NCI-H460 (cell line): ENCODE data around the gene CLEC14A. TPM values are rescaled to one million over a fixed set of nuclear protein-coding genes. Genes with fewer than 3 reads are reported as not detected.

Experiments
- DNase-seq: peaks from one replicate; pipeline ENCODE4 v3.0.0-alpha.2; 2016; ENCODE audit warnings: low read depth; ENCODE audit errors: extremely low read depth
- polyA plus RNA-seq: library from polyadenylated mRNA; depleted of rRNA; stranded (reverse); fragments of >200 nt; gene quantifications from 2 replicates; pipeline ENCODE4 v1.2.3, GENCODE V29; 2014; cell fraction: nucleus; rRNA removed
- total RNA-seq: library from RNA; depleted of rRNA; stranded (reverse); fragments of >200 nt; shearing (Covaris generic); gene quantifications from 2 replicates; pipeline ENCODE4 v1.2.3, GENCODE V29; 2014; rRNA removed

Gene CLEC14A, protein sequence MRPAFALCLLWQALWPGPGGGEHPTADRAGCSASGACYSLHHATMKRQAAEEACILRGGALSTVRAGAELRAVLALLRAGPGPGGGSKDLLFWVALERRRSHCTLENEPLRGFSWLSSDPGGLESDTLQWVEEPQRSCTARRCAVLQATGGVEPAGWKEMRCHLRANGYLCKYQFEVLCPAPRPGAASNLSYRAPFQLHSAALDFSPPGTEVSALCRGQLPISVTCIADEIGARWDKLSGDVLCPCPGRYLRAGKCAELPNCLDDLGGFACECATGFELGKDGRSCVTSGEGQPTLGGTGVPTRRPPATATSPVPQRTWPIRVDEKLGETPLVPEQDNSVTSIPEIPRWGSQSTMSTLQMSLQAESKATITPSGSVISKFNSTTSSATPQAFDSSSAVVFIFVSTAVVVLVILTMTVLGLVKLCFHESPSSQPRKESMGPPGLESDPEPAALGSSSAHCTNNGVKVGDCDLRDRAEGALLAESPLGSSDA
- total RNA-seq, result not detected in 2 replicates
- not detected in 2 replicates for polyA plus RNA-seq

DNA sequence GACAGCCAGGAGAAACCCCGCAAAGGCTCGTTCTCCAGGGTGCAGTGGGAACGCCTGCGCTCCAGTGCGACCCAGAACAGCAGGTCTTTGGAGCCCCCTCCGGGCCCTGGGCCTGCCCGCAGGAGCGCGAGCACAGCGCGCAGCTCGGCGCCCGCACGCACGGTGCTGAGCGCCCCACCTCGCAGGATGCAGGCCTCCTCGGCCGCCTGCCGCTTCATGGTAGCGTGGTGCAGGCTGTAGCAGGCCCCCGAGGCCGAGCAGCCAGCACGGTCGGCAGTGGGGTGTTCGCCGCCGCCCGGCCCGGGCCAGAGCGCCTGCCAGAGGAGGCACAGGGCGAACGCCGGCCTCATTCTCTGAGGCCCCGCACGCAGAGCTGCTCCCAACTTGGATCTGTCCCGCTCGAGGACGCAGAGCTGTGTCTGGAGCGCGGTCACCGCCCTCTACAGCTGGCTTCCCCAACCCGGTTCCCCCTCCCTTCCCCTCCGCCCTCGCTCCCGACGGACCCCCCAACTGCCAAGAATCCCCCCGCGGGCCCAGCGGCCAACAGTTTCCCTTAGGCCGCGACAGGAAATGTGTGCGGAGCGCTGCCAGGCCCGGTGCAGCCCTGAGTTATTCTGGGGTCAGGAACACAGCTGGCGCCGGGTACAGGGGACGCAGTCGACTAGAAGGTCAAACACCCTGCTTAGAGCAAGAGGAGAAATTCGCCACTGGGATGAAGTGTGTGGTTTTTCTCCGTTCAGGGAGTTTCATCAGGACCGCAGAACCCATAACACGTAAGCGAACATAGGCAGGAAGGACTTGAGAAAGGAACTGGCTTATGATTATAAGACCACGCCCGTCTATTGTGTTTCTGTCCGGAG lies at the start of gene CLEC14A:
Gene CLEC14A (minus strand): TSS at position 421 of the 860 bp plus-strand sequence. CDS start 71 bp downstream, at position 350.
- no peak for DNase-seq

DNA sequence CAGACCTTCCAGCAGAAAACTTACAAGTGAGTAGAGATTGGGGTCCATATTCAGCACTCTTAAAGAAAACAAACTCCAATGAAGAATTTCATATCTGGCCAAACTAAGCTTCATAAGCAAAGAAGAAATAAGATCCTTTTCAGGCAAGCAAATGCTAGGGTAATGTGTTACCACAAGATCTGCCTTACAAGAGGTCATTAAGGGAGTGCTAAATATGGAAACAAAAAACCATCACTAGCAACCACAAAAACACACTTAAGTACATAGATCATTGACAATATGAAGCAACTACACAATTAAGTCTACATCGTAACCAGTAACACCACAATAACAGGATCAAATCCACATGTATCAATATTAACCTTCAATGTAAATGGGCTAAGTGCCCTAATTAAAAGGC lies 47.1 kb upstream of the CLEC14A start:
- no peak for DNase-seq

DNA sequence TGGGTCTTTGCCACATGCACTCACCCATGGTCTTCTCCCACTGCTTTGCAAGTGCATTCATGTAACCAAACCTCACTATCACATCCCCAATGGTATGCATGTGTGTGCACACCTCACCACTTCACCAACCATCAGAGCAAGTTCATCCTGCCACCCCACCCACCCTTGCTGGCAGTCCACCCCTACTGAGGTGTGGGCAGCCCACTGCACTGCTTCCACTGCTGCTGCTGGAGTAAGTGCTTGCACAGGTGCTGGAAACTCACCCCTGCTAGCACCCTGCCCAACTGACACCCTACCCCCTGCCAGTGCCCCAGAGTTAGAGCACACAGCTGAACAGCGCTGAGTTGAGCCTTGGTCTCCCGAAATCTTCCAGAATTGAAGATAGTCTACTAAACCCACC lies 46.1 kb upstream of the CLEC14A start:
- no peak for DNase-seq

DNA sequence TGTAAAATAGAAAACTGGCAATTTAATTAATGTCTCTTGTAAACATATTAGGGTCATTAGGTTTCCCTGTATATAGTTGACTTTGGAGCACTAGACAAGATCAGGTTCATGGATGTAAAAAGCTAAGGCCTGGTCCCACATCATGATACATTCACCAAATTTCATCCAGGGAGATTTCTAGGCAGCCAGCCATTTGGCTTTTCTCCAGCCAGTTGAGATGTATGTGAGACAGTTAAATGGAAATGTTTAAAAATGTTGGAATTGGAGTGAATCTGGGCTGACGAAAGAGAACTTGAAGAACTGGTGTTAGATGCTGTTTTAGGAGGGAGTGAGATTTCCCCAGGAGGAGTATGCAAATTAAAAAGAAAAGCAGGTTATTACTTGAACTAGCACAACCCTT lies 41.8 kb upstream of the CLEC14A start:
- no peak for DNase-seq

DNA sequence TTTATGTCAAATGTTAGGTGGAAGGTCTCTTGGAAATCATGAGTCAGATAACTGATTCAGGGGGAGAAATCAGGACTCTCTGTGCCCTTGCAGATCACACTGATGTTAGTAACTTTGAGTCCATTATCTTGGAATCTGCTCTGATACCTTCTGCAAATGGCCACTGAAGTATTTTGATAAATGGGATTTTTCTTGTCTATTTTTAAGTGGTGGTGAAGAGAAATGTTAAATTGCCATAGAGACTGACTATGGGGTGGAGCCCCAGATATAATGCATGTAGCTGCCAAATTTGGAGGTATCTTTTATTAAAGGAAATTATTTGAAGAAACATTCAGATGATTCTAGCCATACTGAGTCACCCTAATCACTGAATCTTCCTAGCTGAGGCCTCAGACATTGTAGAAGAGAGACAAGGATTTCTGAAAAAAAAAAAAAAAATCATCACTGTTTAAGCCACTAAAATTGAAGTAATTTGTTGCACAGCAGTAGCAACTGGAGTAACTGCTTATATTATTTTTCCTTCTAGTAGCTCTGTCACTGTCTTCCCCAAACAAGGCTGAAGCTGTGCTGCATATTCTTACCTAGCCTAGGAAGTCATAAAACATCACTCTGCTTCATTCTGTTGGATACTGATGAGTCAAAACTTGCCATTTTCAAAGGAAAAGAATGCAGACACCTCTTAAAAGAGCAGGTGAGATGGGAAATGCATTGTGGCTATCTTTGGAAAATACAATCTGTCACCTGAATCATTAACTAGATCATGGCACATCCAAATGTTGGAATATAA lies 36.0 kb upstream of the CLEC14A start:
- no peak for DNase-seq

DNA sequence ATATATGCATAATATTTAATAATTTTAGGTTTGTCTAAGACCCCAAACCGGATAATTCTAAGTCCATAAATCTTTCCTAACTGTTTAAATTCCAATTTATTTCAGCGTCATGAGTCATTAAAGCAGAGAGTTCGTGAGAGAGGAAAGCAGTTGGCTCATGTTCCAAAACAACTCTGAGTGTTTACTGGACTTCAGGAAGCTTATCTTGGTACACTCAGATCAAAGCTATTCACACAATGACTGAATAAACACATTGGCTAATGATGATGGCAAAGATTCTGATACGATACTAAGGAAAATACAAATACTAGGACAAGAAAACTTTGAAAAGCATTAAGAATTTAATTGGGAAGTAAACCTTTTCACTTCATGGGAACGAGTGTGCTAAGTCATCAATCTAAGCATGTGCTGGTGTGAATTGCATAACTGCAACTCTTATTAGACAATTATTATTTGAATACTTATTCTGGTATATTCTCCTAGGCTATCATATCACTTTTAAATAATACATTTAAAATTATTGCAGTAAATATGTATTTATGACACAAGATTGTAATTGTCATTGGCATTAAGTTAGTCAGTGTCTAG lies 34.8 kb upstream of the CLEC14A start:
- no peak for DNase-seq

DNA sequence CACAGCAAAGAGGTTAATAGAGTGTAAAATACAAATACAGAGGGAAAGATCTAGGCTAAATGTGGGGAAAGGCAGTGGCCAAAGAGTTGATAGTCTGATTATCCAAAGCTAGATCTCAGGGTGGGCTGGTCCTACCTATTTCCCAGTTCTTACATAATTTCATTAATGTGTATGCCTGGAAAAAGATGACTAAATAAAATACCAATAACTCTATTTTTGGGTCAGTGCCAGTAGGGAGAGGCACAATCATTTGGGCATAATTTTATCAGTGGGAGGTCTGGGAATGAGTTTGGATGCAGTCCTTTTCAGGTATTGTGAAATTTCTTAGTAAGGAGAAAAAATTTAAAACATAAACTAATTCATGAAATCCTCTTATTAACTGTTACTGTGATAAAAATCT lies 30.6 kb upstream of the CLEC14A start:
- DNase-seq, result no peak

DNA sequence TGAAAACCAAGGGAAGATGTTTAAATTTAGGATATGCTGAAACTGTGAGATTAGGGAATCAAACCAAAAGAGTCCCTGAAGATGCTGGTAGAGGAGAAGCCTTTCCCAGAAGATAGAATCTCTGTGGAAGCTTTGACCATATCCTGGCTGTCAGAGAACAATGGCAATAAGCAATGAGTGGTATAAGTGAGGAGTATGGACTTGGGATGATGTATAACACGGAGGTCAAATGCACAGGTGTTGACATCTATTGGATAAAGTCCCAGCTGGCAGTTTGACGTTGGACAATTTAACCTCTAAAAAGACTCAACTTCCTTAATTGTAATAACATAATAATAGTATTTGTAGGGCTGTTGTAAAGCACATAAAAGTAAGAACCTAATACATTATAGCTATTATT lies 30.1 kb upstream of the CLEC14A start:
- no peak for DNase-seq

DNA sequence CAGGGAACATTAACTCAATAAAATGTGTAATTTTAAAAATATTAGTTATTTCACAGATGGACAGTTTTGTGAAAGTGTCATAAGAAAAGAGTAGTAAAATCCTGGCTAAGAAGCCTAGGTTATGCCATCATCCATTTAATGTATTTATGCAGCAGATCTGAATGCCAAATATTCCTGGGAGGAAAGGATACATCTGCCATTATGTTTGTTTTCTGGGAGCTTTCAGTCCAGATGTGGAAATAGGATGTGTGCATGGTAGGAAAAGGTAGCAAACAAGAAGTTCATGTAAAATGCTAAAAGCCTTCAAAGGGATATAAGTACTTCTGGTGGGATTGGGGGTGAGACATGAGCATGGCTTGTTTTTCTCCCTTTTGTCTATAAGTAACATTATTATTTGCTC lies 27.0 kb upstream of the CLEC14A start:
- no peak for DNase-seq

DNA sequence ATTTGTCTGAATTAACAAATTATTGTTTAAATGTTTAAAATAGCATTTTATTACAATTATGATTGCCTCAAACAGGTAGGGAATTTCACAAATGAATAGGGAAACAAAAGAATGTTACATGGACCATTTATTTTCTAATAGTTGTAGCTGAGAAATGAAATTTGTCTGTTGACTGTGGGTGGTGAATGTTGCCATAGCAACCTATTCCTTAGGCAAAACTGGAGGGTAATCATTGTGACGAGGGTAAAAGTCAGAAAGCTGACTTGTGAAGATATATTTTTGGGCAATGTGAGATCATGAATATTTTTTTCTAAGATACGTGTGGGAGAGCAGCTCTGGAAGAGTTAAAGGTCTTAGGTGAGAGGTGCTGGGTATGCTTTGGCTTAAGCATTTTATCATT lies 24.2 kb upstream of the CLEC14A start:
- no peak for DNase-seq

DNA sequence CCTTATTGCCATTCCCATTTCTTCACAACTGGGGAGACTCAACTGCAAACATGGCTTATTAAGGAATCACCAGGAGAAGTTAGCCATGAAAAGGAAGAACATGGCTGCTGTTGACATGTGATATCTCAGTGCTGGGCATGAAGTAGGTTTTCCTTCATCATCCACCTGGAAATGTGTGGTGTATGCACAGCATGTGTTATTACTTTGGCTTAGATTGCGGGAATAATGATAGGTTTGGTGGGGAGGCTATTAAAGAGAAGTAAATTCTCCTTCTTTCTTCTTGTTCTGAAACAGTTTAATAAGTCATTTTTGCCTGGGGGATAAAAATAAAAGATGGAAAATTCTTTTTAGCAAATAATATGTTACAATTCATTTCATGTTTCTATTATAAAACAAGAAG lies 23.7 kb upstream of the CLEC14A start:
- no peak for DNase-seq

DNA sequence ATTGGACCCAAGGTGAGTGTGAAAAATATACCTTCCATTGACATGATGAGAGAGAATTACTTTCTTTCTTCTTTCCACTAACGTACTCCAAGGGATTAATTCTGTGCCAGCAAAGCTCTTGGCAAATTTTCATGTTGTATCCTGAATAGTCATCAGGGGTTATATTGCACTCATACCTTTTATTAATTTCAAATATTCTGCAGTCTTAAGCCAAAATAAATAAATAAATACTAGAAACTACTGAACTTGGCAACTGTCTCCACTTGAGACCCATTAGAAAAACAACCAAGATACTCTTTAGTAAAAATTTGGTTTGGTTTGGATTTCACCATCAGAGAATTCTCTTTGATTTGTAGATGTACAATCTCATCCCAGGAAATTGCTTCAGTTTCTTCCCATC lies 22.1 kb upstream of the CLEC14A start:
- DNase-seq, result no peak

DNA sequence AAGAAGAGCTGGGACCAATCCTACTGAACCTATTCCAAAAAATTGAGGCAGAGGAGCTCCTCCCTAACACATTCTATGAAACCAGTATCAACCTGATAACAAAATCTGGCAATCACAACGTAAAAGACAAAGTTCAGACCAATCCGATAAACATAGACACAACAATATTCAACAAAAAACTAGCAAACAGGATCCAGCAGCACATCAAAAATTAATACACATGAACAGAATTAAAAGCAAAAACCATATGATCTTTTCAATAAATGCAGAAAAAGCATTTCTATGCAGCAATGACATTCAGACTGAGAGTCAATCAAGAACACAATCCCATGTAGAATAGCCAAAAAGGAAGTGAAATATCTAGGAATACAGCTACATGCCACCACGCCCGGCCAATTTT lies 7.0 kb upstream of the CLEC14A start:
- no peak for DNase-seq

DNA sequence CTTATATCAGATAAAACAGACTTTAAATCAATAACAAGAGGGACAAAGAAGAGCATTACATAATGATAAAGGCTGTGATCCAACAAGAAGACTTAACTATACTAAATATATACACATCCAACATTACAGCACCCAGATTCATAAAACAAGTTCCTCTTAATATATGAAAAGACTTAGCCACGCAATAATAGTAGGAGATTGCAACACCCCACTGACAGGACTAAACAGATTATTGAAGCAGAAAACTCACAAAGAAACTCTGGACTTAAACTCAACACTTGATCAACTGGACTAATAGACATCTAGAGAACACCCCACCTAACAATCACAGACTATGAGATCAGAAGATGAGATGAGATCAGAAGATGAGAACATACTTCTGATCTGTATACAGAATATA lies 5.7 kb upstream of the CLEC14A start:
- no peak for DNase-seq

DNA sequence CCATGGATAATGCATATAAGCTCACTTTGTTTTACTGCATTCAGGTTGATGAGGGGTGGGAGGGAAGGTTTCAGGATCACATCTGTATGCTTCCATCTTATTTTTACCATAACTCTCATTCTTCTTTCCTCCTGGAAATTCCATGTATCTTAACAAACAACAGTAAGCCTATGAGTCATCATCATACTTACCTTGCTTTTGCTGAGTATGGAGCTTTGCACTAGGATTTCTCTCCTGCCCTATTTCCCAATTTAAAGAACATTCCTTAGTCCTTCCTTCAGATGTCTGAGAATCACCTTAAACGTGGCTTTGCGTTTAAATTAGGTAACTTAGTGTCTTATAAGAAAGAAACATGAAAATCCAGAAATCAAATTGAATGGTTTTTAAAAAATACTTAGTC lies 1.6 kb upstream of the CLEC14A start:
- no peak for DNase-seq

DNA sequence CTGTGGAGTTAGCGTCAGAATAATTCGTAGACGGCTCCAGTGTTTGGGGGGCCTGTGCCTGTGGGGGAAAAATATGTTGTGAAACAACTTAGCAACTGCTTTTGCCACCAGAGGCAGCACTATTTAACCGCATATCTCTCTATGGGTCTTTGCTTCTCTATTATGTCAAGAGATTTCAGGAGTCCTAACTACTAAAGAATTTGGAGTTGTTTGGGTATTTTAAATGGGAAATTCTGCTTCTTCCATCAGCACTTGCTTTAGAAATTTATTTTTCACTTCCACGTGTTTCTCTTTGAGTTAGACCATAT lies 594 bp upstream of the CLEC14A start:
- no peak for DNase-seq

DNA sequence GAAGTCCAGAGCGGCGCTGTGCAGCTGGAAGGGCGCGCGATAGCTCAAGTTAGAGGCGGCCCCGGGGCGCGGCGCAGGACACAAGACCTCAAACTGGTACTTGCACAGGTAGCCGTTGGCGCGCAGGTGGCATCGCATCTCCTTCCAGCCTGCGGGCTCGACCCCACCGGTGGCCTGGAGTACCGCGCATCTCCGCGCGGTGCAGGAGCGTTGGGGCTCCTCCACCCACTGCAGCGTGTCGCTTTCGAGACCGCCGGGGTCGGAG lies 553 bp downstream of the CLEC14A start:
- no peak for DNase-seq

DNA sequence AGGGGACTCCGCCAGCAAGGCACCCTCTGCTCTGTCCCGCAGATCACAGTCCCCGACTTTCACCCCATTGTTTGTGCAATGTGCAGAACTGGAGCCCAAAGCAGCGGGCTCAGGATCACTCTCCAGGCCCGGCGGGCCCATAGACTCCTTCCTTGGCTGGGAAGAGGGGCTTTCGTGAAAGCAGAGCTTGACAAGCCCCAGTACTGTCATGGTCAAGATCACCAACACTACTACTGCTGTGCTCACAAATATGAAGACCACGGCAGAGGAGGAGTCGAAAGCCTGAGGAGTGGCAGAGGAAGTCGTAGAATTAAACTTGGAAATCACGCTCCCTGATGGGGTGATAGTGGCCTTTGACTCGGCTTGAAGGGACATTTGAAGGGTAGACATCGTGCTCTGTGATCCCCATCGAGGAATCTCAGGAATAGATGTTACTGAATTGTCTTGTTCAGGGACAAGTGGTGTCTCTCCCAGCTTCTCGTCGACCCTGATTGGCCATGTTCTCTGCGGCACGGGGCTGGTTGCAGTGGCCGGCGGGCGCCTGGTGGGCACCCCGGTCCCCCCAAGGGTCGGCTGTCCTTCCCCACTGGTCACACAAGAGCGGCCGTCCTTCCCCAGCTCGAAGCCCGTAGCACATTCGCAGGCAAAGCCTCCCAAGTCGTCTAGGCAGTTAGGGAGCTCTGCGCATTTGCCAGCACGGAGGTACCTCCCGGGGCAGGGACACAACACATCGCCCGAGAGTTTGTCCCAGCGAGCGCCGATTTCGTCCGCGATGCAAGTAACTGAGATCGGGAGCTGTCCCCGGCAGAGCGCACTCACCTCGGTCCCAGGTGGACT lies 1.1 kb downstream of the CLEC14A start:
- no peak for DNase-seq

DNA sequence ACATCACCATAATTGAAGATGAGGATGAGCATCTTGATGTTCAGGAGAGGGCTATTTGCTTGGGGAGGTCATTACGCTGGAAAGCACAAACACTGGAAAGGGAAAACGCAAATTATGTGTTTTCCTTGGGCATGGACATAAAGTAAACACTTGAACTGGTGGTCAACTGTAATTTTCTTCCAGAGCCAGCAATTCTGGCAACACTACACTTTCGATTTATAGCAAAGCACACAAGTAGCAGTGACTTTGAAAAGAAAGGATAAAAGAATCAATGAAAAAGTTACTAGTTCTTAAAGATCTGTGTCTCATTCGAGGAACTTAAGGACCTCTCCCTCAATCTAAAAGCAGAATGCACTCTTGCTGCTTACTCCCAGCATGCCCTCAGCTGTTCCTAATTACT lies 2.2 kb downstream of the CLEC14A start:
- DNase-seq, result no peak

DNA sequence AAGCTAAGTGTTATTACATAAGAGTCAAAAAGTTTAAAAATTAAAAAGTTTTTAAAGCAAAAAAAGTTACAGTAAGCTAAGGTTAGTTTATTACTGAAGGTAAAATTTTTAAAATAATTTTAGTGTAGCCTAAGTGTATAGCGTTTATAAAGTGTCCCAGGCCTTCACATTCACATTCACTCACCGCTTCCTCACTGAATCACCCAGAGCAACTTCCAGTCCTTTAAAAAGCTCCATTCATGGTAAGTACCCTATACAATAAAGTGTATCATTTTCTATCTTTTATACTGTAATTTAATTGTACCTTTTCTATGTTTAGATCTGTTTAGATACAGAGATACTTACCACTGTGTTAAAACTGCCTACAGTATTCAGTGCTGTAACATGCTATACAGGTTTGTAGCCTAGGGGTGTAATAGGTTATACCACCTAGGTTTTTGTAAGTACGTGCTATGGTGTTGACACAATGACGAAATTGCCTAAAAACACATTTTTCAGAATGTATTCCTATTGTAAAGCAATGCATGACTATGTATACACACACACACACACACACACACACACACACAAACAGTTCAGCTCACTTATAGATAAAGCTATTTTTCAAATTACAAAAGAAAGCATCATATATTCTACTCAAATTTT lies 3.7 kb downstream of the CLEC14A start:
- no peak for DNase-seq
